Natural killer cell (primary cell): ENCODE results near the gene FSTL4. TPM values are rescaled to one million over a fixed set of nuclear protein-coding genes. Genes with fewer than 3 reads are reported as not detected.

Source experiments
- ATAC-seq, 3 donors: fragments of 150-1000 bp in 2 of 3; fragments of 200-7000 bp in 1 of 3; cut with Tn5 transposase; 1 replicate in 1 of 3; 2 replicates in 2 of 3; pipeline ENCODE4 v1.10.0; 2021; ENCODE audit warnings: mild to moderate bottlenecking in 2 of 3, moderate library complexity in 2 of 3
- DNase-seq, 2 donors: peaks; one replicate each; pipeline versions ENCODE4 v3.0.0 to v3.0.0-alpha.2; 2013 to 2021; ENCODE audit warnings: mixed read lengths in 1 of 2
- H3K27ac ChIP-seq: one replicate; pipeline ENCODE4 v1.5.1; 2013; ENCODE audit warnings: mild to moderate bottlenecking, low read length
- H3K27me3 ChIP-seq: one replicate; pipeline ENCODE4 v1.6.1; 2013; ENCODE audit warnings: low read length; ENCODE audit not compliant: control insufficient read depth, insufficient read depth
- H3K36me3 ChIP-seq: one replicate; pipeline ENCODE4 v1.6.1; 2013; ENCODE audit warnings: low read length; ENCODE audit not compliant: control insufficient read depth, insufficient read depth
- H3K4me1 ChIP-seq: one replicate; pipeline ENCODE4 v1.6.1; 2013; ENCODE audit warnings: low read length; ENCODE audit not compliant: control insufficient read depth, insufficient read depth
- H3K4me3 ChIP-seq: one replicate; pipeline ENCODE4 v1.5.1; 2013; ENCODE audit warnings: low read length
- H3K9me3 ChIP-seq: one replicate; pipeline ENCODE4 v1.6.1; 2013; ENCODE audit warnings: low read length; ENCODE audit not compliant: control insufficient read depth, insufficient read depth
- H3K27ac Mint-ChIP-seq, 2 donors: one replicate each; pipeline ENCODE4 v1.8.0; 2022; ENCODE audit warnings: mild to moderate bottlenecking in 2 of 2, mixed read lengths in 2 of 2, moderate library complexity in 1 of 2
- H3K27me3 Mint-ChIP-seq, 2 donors: one replicate each; pipeline ENCODE4 v1.8.0; 2022; ENCODE audit warnings: low read depth in 2 of 2, mixed read lengths in 2 of 2
- H3K36me3 Mint-ChIP-seq: one replicate; pipeline ENCODE4 v1.8.0; 2022; ENCODE audit warnings: mixed read lengths
- H3K4me1 Mint-ChIP-seq, 2 donors: one replicate each; pipeline ENCODE4 v1.8.0; 2022; ENCODE audit warnings: mixed read lengths in 2 of 2
- H3K4me3 Mint-ChIP-seq: one replicate; pipeline ENCODE4 v1.8.0; 2022; ENCODE audit warnings: mild to moderate bottlenecking, moderate library complexity, mixed read lengths
- H3K9me3 Mint-ChIP-seq, 2 donors: one replicate each; pipeline ENCODE4 v1.8.0; 2022; ENCODE audit warnings: mixed read lengths in 2 of 2
- CTCF ChIP-seq: fragments of 200-600 bp; IDR thresholded peaks from one replicate; pipeline ENCODE4 v1.8.0; 2022; ENCODE audit warnings: antibody characterized with exemption
- WGBS: methylation state at CpG from one replicate; pipeline ENCODE4 v1.1.7; 2013; ENCODE audit warnings: missing lambda C conversion rate; ENCODE audit not compliant: insufficient coverage; 5-methylcytosine and 5-hydroxymethylcytosine counted together
- intact Hi-C: fragments of 100-400 bp; cut with micrococcal nuclease; formaldehyde crosslinking; loops from one replicate; pipeline ENCODE4 v1.14.2; 2022
- total RNA-seq, 4 donors: library from RNA; stranded (reverse); fragments of 120-200 nt in 1 of 4; gene quantifications; one replicate each; pipeline versions ENCODE4 v1.2.3 to v1.2.4, GENCODE V29; 2013 to 2022

FSTL4 gene
- total RNA-seq, 3 donors from 2014 or later (not counting 1 experiment from before 2014, with no cell fraction given) = 0.11 to 0.75 (median 0.55) TPM

GRCh38 chr5:133520991-133521706 is 91.2 kb downstream of the FSTL4 start:
- DNase-seq (no peak), ATAC-seq (no peak)
- Mint-ChIP-seq H3K27me3 (peaks cover 13 to 18% of the 10 kb centered on the region in 2 donors), H3K36me3 (no peaks in the 10 kb centered on the region), H3K27ac (no peak overlapping the region), H3K4me3 (no peak overlapping the region), H3K4me1 (no peaks in the 10 kb centered on the region), H3K9me3 (no peaks in the 10 kb centered on the region)
- no peaks in the 10 kb centered on the region for H3K4me1 ChIP-seq
- no peaks in the 10 kb centered on the region for H3K9me3 ChIP-seq
- no peak overlapping the region for H3K4me3 ChIP-seq
- 55% methylated on average over 2 of the region's 2 CpGs for WGBS
- no peaks in the 10 kb centered on the region for H3K27me3 ChIP-seq
- intact Hi-C loops = no loop called here
- no peak for TF ChIP-seq CTCF
- no peak overlapping the region for H3K27ac ChIP-seq
- H3K36me3 ChIP-seq = no peaks in the 10 kb centered on the region

GRCh38 chr5:133520062-133520461 is 92.3 kb downstream of the FSTL4 start:
- no peak for TF ChIP-seq CTCF
- Histone ChIP-seq H3K36me3 (no peaks in the 10 kb centered on the region), H3K27me3 (no peaks in the 10 kb centered on the region), H3K9me3 (no peaks in the 10 kb centered on the region), H3K4me1 (no peaks in the 10 kb centered on the region), H3K4me3 (no peak overlapping the region), H3K27ac (no peak overlapping the region)
- DNase-seq (no peak), ATAC-seq (no peak)
- Mint-ChIP-seq H3K4me1 (no peaks in the 10 kb centered on the region), H3K4me3 (no peak overlapping the region), H3K27me3 (peaks cover 13 to 29% of the 10 kb centered on the region in 2 donors), H3K27ac (no peak overlapping the region), H3K36me3 (no peaks in the 10 kb centered on the region), H3K9me3 (no peaks in the 10 kb centered on the region)
- 75% methylated on average over 2 of the region's 4 CpGs for WGBS
- intact Hi-C loops = no loop called here

- Histone ChIP-seq H3K4me3 (no peak overlapping the region), H3K9me3 (no peaks in the 10 kb centered on the region), H3K27ac (no peak overlapping the region), H3K4me1 (no peaks in the 10 kb centered on the region), H3K27me3 (no peaks in the 10 kb centered on the region), H3K36me3 (no peaks in the 10 kb centered on the region)
- DNase-seq (no peak), ATAC-seq (no peak)
- no peaks in the 10 kb centered on the region for H3K9me3 Mint-ChIP-seq
- intact Hi-C loops = no loop called here
- no peaks in the 10 kb centered on the region for H3K4me1 Mint-ChIP-seq
- TF ChIP-seq CTCF = no peak
- no peak overlapping the region for H3K27ac Mint-ChIP-seq
- H3K36me3 Mint-ChIP-seq = no peaks in the 10 kb centered on the region
- no peak overlapping the region for H3K4me3 Mint-ChIP-seq
- H3K27me3 Mint-ChIP-seq = peaks cover 16 to 31% of the 10 kb centered on the region in 2 donors
- WGBS = 84% methylated on average over 8 of the region's 8 CpGs
Measured at GRCh38 chr5:133519191-133519590, 93.2 kb downstream of the FSTL4 start.

- no peaks in the 10 kb centered on the region for H3K27me3 ChIP-seq
- no CpG with 5 or more reads among the region's 1 CpG for WGBS
- no peak for TF ChIP-seq CTCF
- H3K27ac ChIP-seq = no peak overlapping the region
- no peaks in the 10 kb centered on the region for H3K4me1 ChIP-seq
- Mint-ChIP-seq H3K4me3 (no peak overlapping the region), H3K27ac (no peak overlapping the region), H3K36me3 (no peaks in the 10 kb centered on the region), H3K4me1 (no peaks in the 10 kb centered on the region), H3K27me3 (peaks cover 17 to 35% of the 10 kb centered on the region in 2 donors), H3K9me3 (no peaks in the 10 kb centered on the region)
- H3K9me3 ChIP-seq = no peaks in the 10 kb centered on the region
- DNase-seq (no peak), ATAC-seq (no peak)
- intact Hi-C loops = no loop called here
- H3K36me3 ChIP-seq = no peaks in the 10 kb centered on the region
- no peak overlapping the region for H3K4me3 ChIP-seq
Measured at GRCh38 chr5:133514456-133514855, 97.9 kb downstream of the FSTL4 start.
